HG02642 (cell line): Measurements from ENCODE around the gene IL17REL.
A peak's percentile ranks its signal among the peaks of the same experiment; 100 is the strongest.
"Not testable (repeated sequence)": the region's sequence is repeated elsewhere in the genome, so short reads cannot be mapped to it uniquely, and the experiment has no call there.

Source experiments
- ATAC-seq: cut with Tn5 transposase; IDR thresholded peaks from one replicate; pipeline ENCODE4 v1.9.1; 2021; ENCODE audit warnings: mild to moderate bottlenecking; ENCODE audit not compliant: unreplicated experiment, poor library complexity

IL17REL gene

GRCh38 chr22:49993649-49994360 is 18.8 kb downstream of the IL17REL start:
- no peak for ATAC-seq

GRCh38 chr22:49992921-49993648 is 19.5 kb downstream of the IL17REL start:
- ATAC-seq, result no peak

GRCh38 chr22:49991907-49992533 is 20.5 kb downstream of the IL17REL start:
- ATAC-seq, result no peak

GRCh38 chr22:49991167-49991566 is 21.4 kb downstream of the IL17REL start:
- no peak for ATAC-seq

GRCh38 chr22:49989826-49990225 is 22.7 kb downstream of the IL17REL start:
- ATAC-seq, result not testable (repeated sequence)

- ATAC-seq, result no peak
Observed at GRCh38 chr22:49986325-49986724, 26.2 kb downstream of the IL17REL start.

GRCh38 chr22:49983148-49984042 is 29.2 kb downstream of the IL17REL start:
- no peak for ATAC-seq

- ATAC-seq, result not testable (repeated sequence)
Observed at GRCh38 chr22:49981799-49982198, 30.8 kb downstream of the IL17REL start.

GRCh38 chr22:49979587-49980264 is 32.8 kb downstream of the IL17REL start:
- no peak for ATAC-seq

- no peak for ATAC-seq
Observed at GRCh38 chr22:49977578-49977977, 35.0 kb downstream of the IL17REL start.

- ATAC-seq, result no peak
Observed at GRCh38 chr22:49976439-49977175, 36.0 kb downstream of the IL17REL start.

- ATAC-seq, result no peak
Observed at GRCh38 chr22:49975543-49976389, 36.8 kb downstream of the IL17REL start.

GRCh38 chr22:49973018-49973961 is 39.3 kb downstream of the IL17REL start:
- no peak for ATAC-seq

- ATAC-seq, result no peak
Observed at GRCh38 chr22:49972163-49973017, 40.2 kb downstream of the IL17REL start.

GRCh38 chr22:49971232-49972162 is 41.1 kb downstream of the IL17REL start:
- ATAC-seq, result peak; percentile 31
